Measurements from ENCODE around the gene ESRRB.

The ESRRB gene

GRCh38 chr14:76446921-76447320 lies 71.0 kb downstream of the ESRRB start:
- FAIRE-seq = no peak
- no peak for DNase-seq (ENCODE audit: low spot score)

GRCh38 chr14:76450476-76450875 lies 74.5 kb downstream of the ESRRB start:
- DNase-seq (ENCODE audit: low spot score) (no peak), FAIRE-seq (no peak)

- no peak for FAIRE-seq
- peak; percentile 5 for DNase-seq (ENCODE audit: low spot score)
Observed at GRCh38 chr14:76456200-76456599, 80.3 kb downstream of the ESRRB start.

GRCh38 chr14:76456891-76457586 lies 81.1 kb downstream of the ESRRB start:
- DNase-seq (ENCODE audit: low spot score) = no peak
- FAIRE-seq = no peak

GRCh38 chr14:76457841-76458240 lies 81.9 kb downstream of the ESRRB start:
- FAIRE-seq = no peak
- no peak for DNase-seq (ENCODE audit: low spot score)

- FAIRE-seq (no peak), DNase-seq (ENCODE audit: low spot score) (no peak)
Observed at GRCh38 chr14:76461886-76462285, 85.9 kb downstream of the ESRRB start.

GRCh38 chr14:76462330-76462729 lies 86.4 kb downstream of the ESRRB start:
- DNase-seq (ENCODE audit: low spot score) (no peak), FAIRE-seq (no peak)

GRCh38 chr14:76463105-76463504 lies 87.2 kb downstream of the ESRRB start:
- no peak for FAIRE-seq
- no peak for DNase-seq (ENCODE audit: low spot score)

- DNase-seq (ENCODE audit: low spot score) (no peak), FAIRE-seq (no peak)
Observed at GRCh38 chr14:76464856-76465255, 88.9 kb downstream of the ESRRB start.

GRCh38 chr14:76465664-76466063 lies 89.7 kb downstream of the ESRRB start:
- FAIRE-seq = no peak
- no peak for DNase-seq (ENCODE audit: low spot score)

GRCh38 chr14:76467711-76468155 lies 91.8 kb downstream of the ESRRB start:
- no peak for DNase-seq (ENCODE audit: low spot score)
- no peak for FAIRE-seq

- no peak for DNase-seq (ENCODE audit: low spot score)
- FAIRE-seq = no peak
Observed at GRCh38 chr14:76472199-76472723, 96.3 kb downstream of the ESRRB start.

GRCh38 chr14:76473481-76474263 lies 97.7 kb downstream of the ESRRB start:
- DNase-seq (ENCODE audit: low spot score) = no peak

GRCh38 chr14:76480426-76480825 lies 104.5 kb downstream of the ESRRB start:
- no peak for DNase-seq (ENCODE audit: low spot score)
- no peak for FAIRE-seq

More at GRCh38 chr14:76473481-76474263, 97.7 kb downstream of the ESRRB start:
- no peak for FAIRE-seq

- no peak for DNase-seq (ENCODE audit: low spot score)
- FAIRE-seq = no peak
Observed at GRCh38 chr14:76484355-76484754, 108.4 kb downstream of the ESRRB start.

GRCh38 chr14:76486251-76486743 lies 110.4 kb downstream of the ESRRB start:
- FAIRE-seq (no peak), DNase-seq (ENCODE audit: low spot score) (no peak)

GRCh38 chr14:76488551-76488950 lies 112.6 kb downstream of the ESRRB start:
- DNase-seq (ENCODE audit: low spot score) (no peak), FAIRE-seq (no peak)

- no peak for FAIRE-seq
Observed at GRCh38 chr14:76489667-76490066, 113.7 kb downstream of the ESRRB start.

GRCh38 chr14:76490111-76490510 lies 114.2 kb downstream of the ESRRB start:
- no peak for FAIRE-seq
- no peak for DNase-seq (ENCODE audit: low spot score)

More at GRCh38 chr14:76489667-76490066, 113.7 kb downstream of the ESRRB start:
- no peak for DNase-seq (ENCODE audit: low spot score)

GRCh38 chr14:76490735-76491134 lies 114.8 kb downstream of the ESRRB start:
- FAIRE-seq (no peak), DNase-seq (ENCODE audit: low spot score) (no peak)

GRCh38 chr14:76491172-76491930 lies 115.4 kb downstream of the ESRRB start:
- DNase-seq (ENCODE audit: low spot score) = no peak
- FAIRE-seq = no peak

GRCh38 chr14:76495983-76496382 lies 120.0 kb downstream of the ESRRB start:
- no peak for FAIRE-seq
- DNase-seq (ENCODE audit: low spot score) = no peak

Measured in RCC 7860 (cell line).